CD8-positive, alpha-beta memory T cell (primary cell): ENCODE data around the gene ZG16B. TPM values are rescaled to one million over a fixed set of nuclear protein-coding genes. Genes with fewer than 3 reads are reported as not detected.
A peak's percentile ranks its signal among the peaks of the same experiment; 100 is the strongest.

Experiments used
- CTCF ChIA-PET: fragments of 350-600 bp; sonication (Branson Sonifier 250); formaldehyde crosslinking; loops from one replicate; lab custom pipeline; 2021; ENCODE audit warnings: antibody characterized with exemption; lab: Charles Lee
- POLR2A ChIA-PET: fragments of 350-600 bp; sonication (Branson Sonifier 250); formaldehyde crosslinking; loops from one replicate; lab custom pipeline; 2021; ENCODE audit warnings: antibody characterized with exemption; lab: Charles Lee
- DNase-seq, 5 donors: peaks; one replicate each; pipeline versions ENCODE4 v3.0.0 to v3.0.0-alpha.2; 2020 to 2022; ENCODE audit warnings: mixed read lengths in 1 of 5
- H3K27ac ChIP-seq: one replicate; pipeline ENCODE4 v1.7.0; 2013; ENCODE audit warnings: low read depth, mild to moderate bottlenecking, low read length, moderate library complexity
- H3K27me3 ChIP-seq: 2 replicates; pipeline ENCODE4 v1.7.0; 2013; ENCODE audit warnings: low read length, mild to moderate bottlenecking; ENCODE audit not compliant: insufficient read depth, poor library complexity, severe bottlenecking
- H3K36me3 ChIP-seq: 2 replicates; pipeline ENCODE4 v1.7.0; 2013; ENCODE audit warnings: mild to moderate bottlenecking, low read length, moderate library complexity; ENCODE audit not compliant: insufficient read depth
- H3K4me1 ChIP-seq: 2 replicates; pipeline ENCODE4 v1.7.0; 2013; ENCODE audit warnings: mild to moderate bottlenecking, low read length, moderate library complexity; ENCODE audit not compliant: insufficient read depth
- H3K4me3 ChIP-seq: 2 replicates; pipeline ENCODE4 v1.7.0; 2013; ENCODE audit warnings: mild to moderate bottlenecking, low read length
- H3K9me3 ChIP-seq: 2 replicates; pipeline ENCODE4 v1.7.0; 2013; ENCODE audit warnings: mild to moderate bottlenecking, low read length
- H3K27ac Mint-ChIP-seq, 8 donors: one replicate each; pipeline ENCODE4 v1.8.0; 2020 to 2021; ENCODE audit warnings: mixed read lengths in 8 of 8, mild to moderate bottlenecking in 6 of 8, inconsistent platforms in 3 of 8, moderate library complexity in 3 of 8
- H3K27me3 Mint-ChIP-seq, 2 donors: one replicate each; pipeline ENCODE4 v1.8.0; 2020 to 2021; ENCODE audit warnings: mixed read lengths in 2 of 2, mild to moderate bottlenecking in 1 of 2, moderate library complexity in 1 of 2
- H3K36me3 Mint-ChIP-seq, 3 donors: one replicate each; pipeline ENCODE4 v1.8.0; 2020 to 2021; ENCODE audit warnings: mixed read lengths in 3 of 3, inconsistent platforms in 1 of 3, mild to moderate bottlenecking in 1 of 3
- H3K4me1 Mint-ChIP-seq, 3 donors: one replicate each; pipeline ENCODE4 v1.8.0; 2020 to 2021; ENCODE audit warnings: mixed read lengths in 3 of 3, inconsistent platforms in 1 of 3, mild to moderate bottlenecking in 1 of 3
- H3K4me3 Mint-ChIP-seq, 7 donors: one replicate each; pipeline ENCODE4 v1.8.0; 2020 to 2021; ENCODE audit warnings: mixed read lengths in 7 of 7, mild to moderate bottlenecking in 6 of 7, moderate library complexity in 4 of 7, inconsistent platforms in 2 of 7
- H3K9me3 Mint-ChIP-seq, 5 donors: one replicate each; pipeline ENCODE4 v1.8.0; 2020 to 2022; ENCODE audit warnings: mixed read lengths in 5 of 5, mild to moderate bottlenecking in 3 of 5, moderate library complexity in 2 of 5, inconsistent platforms in 1 of 5
- polyA plus RNA-seq: library from polyadenylated mRNA; unstranded; fragments of 300-500 nt; fragmentation: Illumina TruSeq; gene quantifications from one replicate; pipeline ENCODE4 v1.2.3, GENCODE V29; 2021
- total RNA-seq, 2 experiments: library from RNA; stranded (reverse); gene quantifications; one replicate each; pipeline ENCODE4 v1.2.3, GENCODE V29; 2021

ZG16B gene
- total and polyA plus RNA-seq, 3 experiments from 2014 or later, result 0.29 to 0.74 TPM; not detected in 1

GRCh38 chr16:2824626-2825025 is 5.5 kb upstream of the ZG16B start:
- no peaks in the 10 kb centered on the region for H3K9me3 Mint-ChIP-seq
- no peak overlapping the region for H3K4me3 ChIP-seq
- no peaks in the 10 kb centered on the region for H3K27me3 ChIP-seq
- no peaks in the 10 kb centered on the region for H3K36me3 ChIP-seq
- no peak overlapping the region for H3K4me3 Mint-ChIP-seq
- no peaks in the 10 kb centered on the region for H3K4me1 Mint-ChIP-seq
- no peak overlapping the region for H3K27ac ChIP-seq
- H3K4me1 ChIP-seq, result no peaks in the 10 kb centered on the region
- H3K27me3 Mint-ChIP-seq, result peaks cover 0 to 13% of the 10 kb centered on the region in 2 donors
- ChIA-PET POLR2A (no interaction called here), CTCF (no interaction called here)
- H3K9me3 ChIP-seq, result no peaks in the 10 kb centered on the region
- no peaks in the 10 kb centered on the region for H3K36me3 Mint-ChIP-seq
- no peak overlapping the region for H3K27ac Mint-ChIP-seq
- DNase-seq, result no peak

DNA sequence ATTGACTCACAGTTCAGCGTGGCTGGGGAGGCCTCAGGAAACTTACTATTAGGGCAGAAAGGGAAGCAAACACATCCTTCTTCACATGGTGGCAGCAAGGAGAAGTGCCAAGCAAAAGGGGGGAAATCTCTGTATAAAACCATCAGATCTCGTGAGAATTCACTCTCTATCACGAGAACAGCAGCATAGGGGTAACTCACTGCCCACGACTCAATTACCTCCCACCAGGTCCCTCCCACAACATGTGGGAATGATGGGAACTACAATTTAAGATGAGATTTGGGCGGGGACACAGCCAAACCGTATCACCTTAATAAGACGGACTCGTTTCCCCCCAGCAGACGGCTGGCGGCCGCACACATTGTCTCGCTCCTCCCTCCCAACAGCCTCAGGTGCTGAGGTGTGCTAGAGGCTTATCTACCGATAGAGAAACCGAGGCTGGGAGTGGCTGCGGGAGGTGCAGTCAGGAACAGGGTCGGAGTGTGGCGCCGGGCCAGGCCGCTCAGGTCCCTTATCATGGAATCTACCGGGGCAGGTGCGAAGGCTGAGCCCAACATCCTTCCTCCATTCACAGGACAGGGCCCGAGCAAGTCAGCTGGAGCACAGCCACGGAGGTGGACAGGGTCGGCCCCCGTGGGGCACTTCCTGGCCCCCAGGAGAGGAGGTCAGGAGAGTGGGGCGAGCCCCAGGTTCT is 4.9 kb upstream of the ZG16B start:
- CTCF ChIA-PET, result no interaction called here
- no peak overlapping the region for H3K27ac ChIP-seq
- no peaks in the 10 kb centered on the region for H3K36me3 Mint-ChIP-seq

GRCh38 chr16:2825906-2826305 is 4.2 kb upstream of the ZG16B start:
- POLR2A ChIA-PET, result no interaction called here
- Mint-ChIP-seq H3K4me3 (no peak overlapping the region), H3K9me3 (no peaks in the 10 kb centered on the region), H3K4me1 (no peaks in the 10 kb centered on the region), H3K36me3 (no peaks in the 10 kb centered on the region), H3K27ac (no peak overlapping the region), H3K27me3 (peaks cover 0 to 17% of the 10 kb centered on the region in 2 donors)
- Histone ChIP-seq H3K27me3 (peaks cover 3% of the 10 kb centered on the region), H3K4me3 (no peak overlapping the region), H3K36me3 (no peaks in the 10 kb centered on the region), H3K4me1 (no peaks in the 10 kb centered on the region), H3K9me3 (no peaks in the 10 kb centered on the region), H3K27ac (no peak overlapping the region)
- CTCF ChIA-PET, result no interaction called here
- DNase-seq, result no peak

More for the DNA sequence above, 4.9 kb upstream of the ZG16B start:
- no peak overlapping the region for H3K4me3 ChIP-seq
- DNase-seq, result no peak
- H3K27me3 ChIP-seq, result no peaks in the 10 kb centered on the region
- H3K27me3 Mint-ChIP-seq, result peaks cover 0 to 13% of the 10 kb centered on the region in 2 donors
- no peaks in the 10 kb centered on the region for H3K9me3 Mint-ChIP-seq
- POLR2A ChIA-PET, result no interaction called here
- H3K27ac Mint-ChIP-seq, result no peak overlapping the region
- H3K4me3 Mint-ChIP-seq, result no peak overlapping the region
- H3K4me1 Mint-ChIP-seq, result no peaks in the 10 kb centered on the region
- H3K9me3 ChIP-seq, result no peaks in the 10 kb centered on the region
- no peaks in the 10 kb centered on the region for H3K36me3 ChIP-seq
- H3K4me1 ChIP-seq, result no peaks in the 10 kb centered on the region

DNA sequence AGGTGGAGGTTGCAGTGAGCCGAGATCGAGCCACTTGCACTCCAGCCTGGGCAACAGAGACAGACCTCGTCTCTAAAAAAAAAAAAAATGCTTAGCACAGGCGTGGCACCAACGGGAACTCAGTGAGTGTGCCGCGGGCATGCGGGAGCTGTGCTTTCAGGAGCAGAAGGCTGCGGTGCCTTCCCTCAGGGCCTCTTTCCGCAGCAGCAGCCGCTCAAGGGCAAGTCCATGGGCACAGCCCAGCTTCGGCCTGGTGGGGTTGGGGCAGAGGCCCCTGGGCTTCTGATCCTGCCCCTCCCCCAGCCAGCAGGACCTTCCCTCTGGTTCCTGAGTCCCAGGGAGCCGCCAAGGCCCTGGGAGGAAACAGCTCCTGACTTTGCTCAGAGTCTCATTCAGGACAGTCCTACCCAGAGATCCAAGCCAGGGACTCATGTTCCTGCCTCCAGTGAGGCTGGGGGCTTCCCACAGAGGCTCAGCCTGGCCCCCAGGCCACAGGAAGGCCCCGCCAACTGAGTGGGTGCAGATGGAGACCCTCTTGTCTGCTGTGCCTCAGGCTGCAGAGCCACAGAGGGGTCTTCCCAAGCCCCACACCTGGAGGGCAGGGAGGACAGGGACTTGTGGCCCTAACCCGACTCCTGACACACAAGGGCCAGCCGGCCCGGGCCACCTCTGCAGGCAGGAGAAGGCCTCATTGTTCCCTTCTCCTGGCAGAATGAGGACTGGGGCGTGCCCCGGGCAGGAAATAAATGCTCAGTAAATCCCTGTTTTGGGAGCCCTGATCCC is 3.3 kb upstream of the ZG16B start:
- H3K4me1 ChIP-seq, result no peaks in the 10 kb centered on the region
- peaks cover 1 to 17% of the 10 kb centered on the region in 2 donors for H3K27me3 Mint-ChIP-seq
- no peak overlapping the region for H3K4me3 ChIP-seq
- CTCF ChIA-PET, result no interaction called here
- no peaks in the 10 kb centered on the region for H3K36me3 ChIP-seq
- POLR2A ChIA-PET, result no interaction called here
- peaks cover 3% of the 10 kb centered on the region for H3K27me3 ChIP-seq
- no peak overlapping the region for H3K4me3 Mint-ChIP-seq
- H3K36me3 Mint-ChIP-seq, result no peaks in the 10 kb centered on the region
- no peaks in the 10 kb centered on the region for H3K4me1 Mint-ChIP-seq
- H3K9me3 Mint-ChIP-seq, result no peaks in the 10 kb centered on the region
- no peak overlapping the region for H3K27ac ChIP-seq
- H3K9me3 ChIP-seq, result no peaks in the 10 kb centered on the region
- no peak for DNase-seq
- H3K27ac Mint-ChIP-seq, result no peak overlapping the region

GRCh38 chr16:2827374-2827791 is 2.7 kb upstream of the ZG16B start:
- ChIA-PET CTCF (no interaction called here), POLR2A (no interaction called here)
- Histone ChIP-seq H3K4me1 (no peaks in the 10 kb centered on the region), H3K27ac (no peak overlapping the region), H3K27me3 (peaks cover 3% of the 10 kb centered on the region), H3K4me3 (no peak overlapping the region), H3K9me3 (no peaks in the 10 kb centered on the region), H3K36me3 (no peaks in the 10 kb centered on the region)
- no peak for DNase-seq
- peaks cover 1 to 16% of the 10 kb centered on the region in 2 donors for H3K27me3 Mint-ChIP-seq
- H3K36me3 Mint-ChIP-seq, result no peaks in the 10 kb centered on the region
- H3K4me1 Mint-ChIP-seq, result no peaks in the 10 kb centered on the region
- H3K9me3 Mint-ChIP-seq, result no peaks in the 10 kb centered on the region
- H3K4me3 Mint-ChIP-seq, result no peak overlapping the region
- no peak overlapping the region for H3K27ac Mint-ChIP-seq

DNA sequence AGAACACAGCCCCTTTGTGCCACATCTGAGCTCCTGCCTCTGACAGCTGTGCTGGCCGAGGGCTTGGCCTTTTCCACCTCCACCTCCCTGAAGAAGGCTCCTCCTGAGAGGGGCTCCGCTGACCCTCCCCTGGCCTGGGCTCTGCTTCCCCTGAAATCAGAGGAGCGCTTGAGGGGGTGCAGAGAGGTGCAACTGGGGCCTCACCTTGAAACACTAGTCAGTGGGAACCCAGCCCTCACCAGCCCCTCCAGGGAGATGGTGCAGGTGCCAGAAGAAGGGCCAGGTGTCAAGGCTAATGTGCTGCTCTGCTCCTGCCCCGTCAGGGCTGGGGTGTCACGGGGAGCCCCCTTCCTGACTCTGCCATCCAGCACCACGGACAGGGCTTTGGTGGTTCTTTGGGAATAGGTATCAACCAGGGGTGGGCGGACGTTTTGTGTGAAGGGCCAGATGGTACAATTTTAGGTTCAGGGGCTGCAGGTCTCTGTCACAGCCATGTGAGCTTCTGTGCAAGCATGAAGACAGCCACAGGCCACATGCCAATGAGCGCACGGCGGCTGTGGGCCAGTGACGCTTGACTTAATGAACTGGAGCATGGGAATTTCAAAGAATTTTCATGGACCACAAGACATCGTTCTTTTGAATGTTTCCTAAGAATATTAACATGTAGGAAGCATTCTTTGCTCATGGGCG is 2.1 kb upstream of the ZG16B start:
- Mint-ChIP-seq H3K9me3 (no peaks in the 10 kb centered on the region), H3K4me1 (no peaks in the 10 kb centered on the region), H3K27ac (peak overlapping the region in 1 of 8 donors; percentile 79), H3K27me3 (peaks cover 1 to 21% of the 10 kb centered on the region in 2 donors), H3K4me3 (no peak overlapping the region), H3K36me3 (no peaks in the 10 kb centered on the region)
- Histone ChIP-seq H3K9me3 (no peaks in the 10 kb centered on the region), H3K27ac (no peak overlapping the region), H3K27me3 (peaks cover 3% of the 10 kb centered on the region), H3K4me3 (no peak overlapping the region), H3K4me1 (no peaks in the 10 kb centered on the region), H3K36me3 (no peaks in the 10 kb centered on the region)
- POLR2A ChIA-PET, result no interaction called here
- DNase-seq, result no peak
- CTCF ChIA-PET, result no interaction called here

DNA sequence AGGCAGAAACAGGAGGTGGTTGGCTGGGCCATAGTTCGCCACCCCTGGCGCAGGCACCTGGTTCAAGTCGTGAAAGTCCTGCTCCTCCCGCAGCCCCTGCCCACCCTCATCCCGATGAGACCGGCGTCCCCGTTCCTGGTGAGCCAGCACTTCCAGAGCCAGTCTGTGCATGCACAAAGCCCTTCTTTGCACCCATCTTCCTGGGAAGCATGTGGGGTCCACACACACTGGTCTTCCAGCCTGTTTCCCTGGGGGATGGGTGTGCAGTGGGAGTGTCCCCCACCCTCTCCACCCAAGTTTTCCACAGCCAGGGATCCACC is 1.6 kb upstream of the ZG16B start:
- no peak for DNase-seq
- no peaks in the 10 kb centered on the region for H3K36me3 ChIP-seq
- H3K9me3 ChIP-seq, result no peaks in the 10 kb centered on the region
- no peaks in the 10 kb centered on the region for H3K36me3 Mint-ChIP-seq
- ChIA-PET POLR2A (no interaction called here), CTCF (no interaction called here)
- no peaks in the 10 kb centered on the region for H3K4me1 Mint-ChIP-seq
- no peaks in the 10 kb centered on the region for H3K9me3 Mint-ChIP-seq
- no peaks in the 10 kb centered on the region for H3K4me1 ChIP-seq
- no peak overlapping the region for H3K4me3 Mint-ChIP-seq
- H3K27ac ChIP-seq, result no peak overlapping the region
- H3K27ac Mint-ChIP-seq, result no peak overlapping the region
- peaks cover 1 to 21% of the 10 kb centered on the region in 2 donors for H3K27me3 Mint-ChIP-seq
- peaks cover 3% of the 10 kb centered on the region for H3K27me3 ChIP-seq
- H3K4me3 ChIP-seq, result no peak overlapping the region

DNA sequence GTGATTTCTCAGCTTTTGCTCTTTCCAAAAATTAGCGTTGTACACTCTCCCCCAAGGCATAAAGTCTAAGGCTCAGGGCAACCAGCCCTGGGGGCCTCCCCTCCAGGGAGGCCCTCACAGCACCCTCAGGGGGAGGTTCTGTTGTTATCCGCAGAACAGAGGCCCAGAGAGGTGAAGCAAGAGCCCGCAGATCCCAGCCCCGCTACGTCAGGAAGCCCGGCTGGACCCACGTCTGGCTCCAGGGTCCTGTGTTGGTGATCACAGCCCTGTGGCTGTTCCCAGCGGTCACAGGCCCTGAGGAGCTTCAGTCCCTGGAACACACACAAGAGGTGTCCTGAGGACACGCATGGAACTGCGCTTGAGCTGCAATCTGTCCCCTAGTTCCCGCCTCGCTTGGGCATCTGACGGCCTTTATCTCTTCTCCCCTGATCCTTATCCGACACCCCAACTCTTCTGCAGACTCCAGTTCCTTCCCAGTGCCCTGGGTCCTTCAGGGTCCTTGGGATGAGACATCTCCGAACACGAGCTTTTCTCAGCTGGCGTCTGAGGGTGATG is 1.1 kb upstream of the ZG16B start:
- ChIA-PET POLR2A (no interaction called here), CTCF (no interaction called here)
- Histone ChIP-seq H3K9me3 (no peaks in the 10 kb centered on the region), H3K4me1 (no peaks in the 10 kb centered on the region), H3K27ac (no peak overlapping the region), H3K36me3 (no peaks in the 10 kb centered on the region), H3K27me3 (peaks cover 3% of the 10 kb centered on the region), H3K4me3 (no peak overlapping the region)
- no peaks in the 10 kb centered on the region for H3K36me3 Mint-ChIP-seq
- DNase-seq, result no peak
- peaks cover 1 to 21% of the 10 kb centered on the region in 2 donors for H3K27me3 Mint-ChIP-seq
- no peak overlapping the region for H3K4me3 Mint-ChIP-seq
- no peaks in the 10 kb centered on the region for H3K9me3 Mint-ChIP-seq
- no peaks in the 10 kb centered on the region for H3K4me1 Mint-ChIP-seq
- H3K27ac Mint-ChIP-seq, result no peak overlapping the region
